ENCODE results near the gene HNRNPF. TPM values are rescaled to one million over a fixed set of nuclear protein-coding genes. Genes with fewer than 3 reads are reported as not detected.

The HNRNPF gene
- total RNA-seq, 4 donors from 2014 or later: 138 to 215 (median 180) TPM

DNA sequence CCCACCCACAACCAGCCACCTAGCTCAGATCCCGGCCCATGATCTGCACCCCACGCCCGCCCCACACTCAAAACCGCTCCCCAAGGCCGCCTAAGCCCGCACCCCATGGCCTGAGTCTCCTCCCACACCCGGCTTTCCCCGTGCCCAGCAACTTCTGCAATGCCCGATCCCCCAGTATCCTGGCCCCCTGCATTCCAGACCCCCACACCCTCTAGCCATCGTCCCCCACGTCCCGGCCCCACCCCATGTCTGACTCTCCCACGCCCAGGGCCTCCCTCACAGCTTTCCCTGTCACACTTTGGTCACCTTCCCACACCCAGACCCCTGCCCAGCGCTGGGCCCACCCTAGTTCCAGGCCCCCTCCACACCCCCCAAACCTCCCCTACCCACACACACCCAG lies 57.7 kb downstream of the HNRNPF start:
- Histone ChIP-seq H3K9me3 (no peaks in the 10 kb centered on the region), H3K36me3 (no peaks in the 10 kb centered on the region), H3K4me1 (peaks cover 0 to 5% (median 0%) of the 10 kb centered on the region in 3 donors), H3K27ac (no peak overlapping the region), H3K27me3 (peaks cover 17% of the 10 kb centered on the region), H3K4me3 (no peak overlapping the region)
- no peak for ATAC-seq
- TF ChIP-seq POLR2A (IDR thresholded peaks at IDR 0.05) (no peak), EP300 (IDR thresholded peaks at IDR 0.05) (no peak), POLR2AphosphoS5 (IDR thresholded peaks at IDR 0.05) (no peak)
- TF ChIP-seq, protein P1, sequence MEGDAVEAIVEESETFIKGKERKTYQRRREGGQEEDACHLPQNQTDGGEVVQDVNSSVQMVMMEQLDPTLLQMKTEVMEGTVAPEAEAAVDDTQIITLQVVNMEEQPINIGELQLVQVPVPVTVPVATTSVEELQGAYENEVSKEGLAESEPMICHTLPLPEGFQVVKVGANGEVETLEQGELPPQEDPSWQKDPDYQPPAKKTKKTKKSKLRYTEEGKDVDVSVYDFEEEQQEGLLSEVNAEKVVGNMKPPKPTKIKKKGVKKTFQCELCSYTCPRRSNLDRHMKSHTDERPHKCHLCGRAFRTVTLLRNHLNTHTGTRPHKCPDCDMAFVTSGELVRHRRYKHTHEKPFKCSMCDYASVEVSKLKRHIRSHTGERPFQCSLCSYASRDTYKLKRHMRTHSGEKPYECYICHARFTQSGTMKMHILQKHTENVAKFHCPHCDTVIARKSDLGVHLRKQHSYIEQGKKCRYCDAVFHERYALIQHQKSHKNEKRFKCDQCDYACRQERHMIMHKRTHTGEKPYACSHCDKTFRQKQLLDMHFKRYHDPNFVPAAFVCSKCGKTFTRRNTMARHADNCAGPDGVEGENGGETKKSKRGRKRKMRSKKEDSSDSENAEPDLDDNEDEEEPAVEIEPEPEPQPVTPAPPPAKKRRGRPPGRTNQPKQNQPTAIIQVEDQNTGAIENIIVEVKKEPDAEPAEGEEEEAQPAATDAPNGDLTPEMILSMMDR (IDR thresholded peaks at IDR 0.05): no peak
- WGBS, 2 donors (ENCODE audit: low coverage in 1 of 2): 35% methylated on average over 2 of the region's 14 CpGs; no CpG with 5 or more reads in 1 of the 2 donors

DNA sequence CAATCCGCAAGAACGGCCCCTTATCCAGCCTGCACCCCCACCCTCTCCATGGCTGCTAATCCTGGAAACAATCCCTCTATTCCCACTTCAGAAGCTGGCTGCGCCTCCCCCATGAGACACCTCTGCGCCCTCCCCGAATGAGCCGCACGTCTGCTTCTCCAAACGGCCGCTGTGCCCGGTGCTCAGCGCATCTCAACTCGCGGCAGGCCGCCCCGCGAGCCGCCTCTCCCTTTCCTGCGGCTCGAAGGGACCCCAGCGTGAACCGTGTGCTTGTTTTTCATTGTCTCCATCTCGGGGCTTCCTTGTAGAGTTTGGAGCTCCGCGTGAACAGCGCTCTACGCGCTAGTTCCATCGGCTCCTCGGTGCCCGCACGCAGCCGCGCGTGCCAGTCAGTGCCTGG lies 58.3 kb downstream of the HNRNPF start:
- WGBS, 2 donors (ENCODE audit: low coverage in 1 of 2): 17 to 40% methylated on average over 2 to 28 of the region's 34 CpGs
- no peak for ATAC-seq
- TF ChIP-seq POLR2AphosphoS5 (IDR thresholded peaks at IDR 0.05) (no peak), EP300 (IDR thresholded peaks at IDR 0.05) (no peak), POLR2A (IDR thresholded peaks at IDR 0.05) (no peak)
- TF ChIP-seq, protein P1 (IDR thresholded peaks at IDR 0.05): no peak
- H3K9me3 ChIP-seq: no peaks in the 10 kb centered on the region
- peaks cover 17% of the 10 kb centered on the region for H3K27me3 ChIP-seq
- H3K4me1 ChIP-seq: peaks cover 0 to 5% (median 0%) of the 10 kb centered on the region in 3 donors
- no peak overlapping the region for H3K27ac ChIP-seq
- no peak overlapping the region for H3K4me3 ChIP-seq
- no peaks in the 10 kb centered on the region for H3K36me3 ChIP-seq

DNA sequence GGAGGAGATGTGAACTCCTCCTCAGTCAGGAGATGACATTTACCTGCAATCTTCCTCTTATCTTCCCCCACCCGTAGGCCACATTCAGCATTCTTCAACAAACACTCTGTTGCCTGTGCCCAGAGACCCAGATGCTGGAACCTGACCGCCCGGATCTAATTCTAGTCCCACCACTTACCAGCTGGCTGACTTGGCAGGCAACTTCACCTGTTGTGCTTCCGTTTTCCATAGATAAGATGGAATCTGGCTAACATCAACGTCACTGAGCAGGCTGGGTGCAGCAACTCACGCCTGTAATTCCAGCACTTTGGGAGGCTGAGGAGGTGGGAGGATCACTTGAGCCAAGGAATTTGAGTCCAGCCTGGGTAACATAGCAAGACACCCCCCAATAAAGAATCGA lies 58.8 kb downstream of the HNRNPF start:
- no peaks in the 10 kb centered on the region for H3K9me3 ChIP-seq
- TF ChIP-seq EP300 (IDR thresholded peaks at IDR 0.05) (no peak), POLR2A (IDR thresholded peaks at IDR 0.05) (no peak), POLR2AphosphoS5 (IDR thresholded peaks at IDR 0.05) (no peak)
- TF ChIP-seq, protein P1 (IDR thresholded peaks at IDR 0.05): no peak
- no peaks in the 10 kb centered on the region for H3K36me3 ChIP-seq
- ATAC-seq: no peak
- 40 to 87% methylated on average over 1 to 3 of the region's 7 CpGs for WGBS, 2 donors (ENCODE audit: low coverage in 1 of 2)
- peaks cover 0 to 5% (median 0%) of the 10 kb centered on the region in 3 donors for H3K4me1 ChIP-seq
- H3K27ac ChIP-seq: no peak overlapping the region
- peaks cover 17% of the 10 kb centered on the region for H3K27me3 ChIP-seq
- H3K4me3 ChIP-seq: no peak overlapping the region

DNA sequence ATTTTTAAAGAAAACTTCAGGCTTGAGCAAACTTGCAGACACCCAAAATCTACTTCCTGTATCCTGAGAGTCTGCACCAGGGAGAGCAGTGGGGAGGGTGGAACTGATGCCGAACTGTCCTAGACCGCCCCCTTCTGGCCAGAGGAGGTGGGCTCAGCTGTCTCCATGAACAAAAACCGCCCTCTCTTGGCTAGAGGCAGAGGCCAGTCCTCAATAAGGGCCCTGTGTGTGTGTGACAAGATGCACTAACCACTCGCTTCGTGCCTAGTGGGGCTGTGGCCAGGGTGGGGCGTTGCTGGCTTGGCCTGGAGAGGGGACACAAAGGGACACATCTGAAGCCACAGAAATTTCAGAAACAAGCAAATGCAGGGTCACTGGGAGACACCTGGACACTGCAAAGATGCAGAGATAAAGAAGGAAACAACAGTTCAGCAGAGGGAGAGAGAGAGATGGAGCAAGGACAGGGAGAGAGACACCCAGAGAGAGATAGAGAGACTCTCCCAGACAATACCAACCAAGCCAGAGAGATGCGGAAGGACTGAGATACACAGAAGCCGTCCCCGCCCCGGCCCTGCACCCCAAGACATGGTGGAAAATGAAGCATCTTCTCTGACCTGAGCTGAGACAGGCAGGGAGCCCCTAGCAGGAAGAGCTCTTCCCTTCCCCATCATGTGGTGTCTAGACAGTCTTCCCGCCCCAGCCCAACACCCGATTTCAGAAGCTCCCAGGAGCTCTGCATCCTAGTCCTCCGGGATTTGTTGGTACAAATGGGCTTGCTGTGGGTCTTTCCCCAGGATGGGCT lies 60.3 kb downstream of the HNRNPF start:
- ATAC-seq: peak; percentile 92
- WGBS, 2 donors (ENCODE audit: low coverage in 1 of 2): 26 to 61% methylated on average over 6 to 8 of the region's 13 CpGs
- TF ChIP-seq, protein P1 (IDR thresholded peaks at IDR 0.05): peak in 3 of 4 experiments; percentile 57 to 92 (median 81)
- no peak for TF ChIP-seq POLR2A (IDR thresholded peaks at IDR 0.05)

DNA sequence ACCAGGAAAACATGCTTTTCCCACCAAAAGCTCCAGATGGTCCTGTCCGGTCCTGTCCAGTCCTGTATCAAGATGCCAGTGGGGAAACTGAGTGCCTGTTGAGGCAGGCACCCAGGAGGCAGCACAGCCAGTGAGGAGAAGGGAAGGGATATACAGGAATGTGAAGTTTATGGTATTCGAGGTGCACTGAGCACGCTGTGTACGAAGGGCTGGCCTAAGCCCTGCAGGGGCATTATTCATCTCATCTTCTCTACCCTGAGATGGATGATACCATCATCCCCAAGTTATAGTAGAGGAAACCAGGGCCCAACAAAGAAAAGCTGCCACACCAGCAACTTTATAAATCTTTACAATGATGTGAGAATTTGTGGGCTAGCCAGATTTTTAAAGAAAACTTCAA lies 61.0 kb downstream of the HNRNPF start:
- H3K4me3 ChIP-seq: no peak overlapping the region
- H3K36me3 ChIP-seq: no peaks in the 10 kb centered on the region
- WGBS, 2 donors (ENCODE audit: low coverage in 1 of 2): 56 to 82% methylated on average over 2 to 4 of the region's 4 CpGs
- H3K27me3 ChIP-seq: peaks cover 18% of the 10 kb centered on the region
- no peak for ATAC-seq
- H3K4me1 ChIP-seq: peaks cover 0 to 5% (median 0%) of the 10 kb centered on the region in 3 donors
- no peak overlapping the region for H3K27ac ChIP-seq
- no peaks in the 10 kb centered on the region for H3K9me3 ChIP-seq
- TF ChIP-seq, protein P1 (IDR thresholded peaks at IDR 0.05): no peak
- TF ChIP-seq POLR2A (IDR thresholded peaks at IDR 0.05): no peak
- no peak for TF ChIP-seq POLR2AphosphoS5 (IDR thresholded peaks at IDR 0.05)
- TF ChIP-seq EP300 (IDR thresholded peaks at IDR 0.05): no peak

More for the DNA sequence above, 60.3 kb downstream of the HNRNPF start:
- no peaks in the 10 kb centered on the region for H3K36me3 ChIP-seq
- H3K9me3 ChIP-seq: no peaks in the 10 kb centered on the region
- peaks cover 0 to 5% (median 0%) of the 10 kb centered on the region in 3 donors for H3K4me1 ChIP-seq
- H3K4me3 ChIP-seq: no peak overlapping the region
- H3K27me3 ChIP-seq: peaks cover 17% of the 10 kb centered on the region
- no peak overlapping the region for H3K27ac ChIP-seq

Measured in gastroesophageal sphincter (tissue), 4 donors.